ENCODE results near the gene EFCAB6. TPM values are rescaled to one million over a fixed set of nuclear protein-coding genes. Genes with fewer than 3 reads are reported as not detected.

Gene EFCAB6
- total RNA-seq, 1 donor from 2014 or later, result 1.5 TPM

GRCh38 chr22:43693249-43693648 is 118.9 kb downstream of the EFCAB6 start:
- Mint-ChIP-seq H3K4me3 (no peak overlapping the region), H3K27ac (ENCODE audit: unreplicated experiment) (no peak overlapping the region), H3K27me3 (ENCODE audit: low read depth) (no peaks in the 10 kb centered on the region), H3K36me3 (ENCODE audit: low read depth) (no peaks in the 10 kb centered on the region), H3K9me3 (peaks cover 3% of the 10 kb centered on the region), H3K4me1 (no peaks in the 10 kb centered on the region)
- no peak for DNase-seq (ENCODE audit: low read depth, low spot score)
- TF ChIP-seq CTCF (conservative IDR thresholded peaks at IDR 0.05), result no peak

GRCh38 chr22:43689356-43689755 is 122.7 kb downstream of the EFCAB6 start:
- Mint-ChIP-seq H3K27me3 (ENCODE audit: low read depth) (no peaks in the 10 kb centered on the region), H3K9me3 (peaks cover 3% of the 10 kb centered on the region), H3K27ac (ENCODE audit: unreplicated experiment) (no peak overlapping the region), H3K4me3 (no peak overlapping the region), H3K4me1 (no peaks in the 10 kb centered on the region), H3K36me3 (ENCODE audit: low read depth) (no peaks in the 10 kb centered on the region)
- no peak for TF ChIP-seq CTCF (conservative IDR thresholded peaks at IDR 0.05)
- DNase-seq (ENCODE audit: low read depth, low spot score), result no peak

DNA sequence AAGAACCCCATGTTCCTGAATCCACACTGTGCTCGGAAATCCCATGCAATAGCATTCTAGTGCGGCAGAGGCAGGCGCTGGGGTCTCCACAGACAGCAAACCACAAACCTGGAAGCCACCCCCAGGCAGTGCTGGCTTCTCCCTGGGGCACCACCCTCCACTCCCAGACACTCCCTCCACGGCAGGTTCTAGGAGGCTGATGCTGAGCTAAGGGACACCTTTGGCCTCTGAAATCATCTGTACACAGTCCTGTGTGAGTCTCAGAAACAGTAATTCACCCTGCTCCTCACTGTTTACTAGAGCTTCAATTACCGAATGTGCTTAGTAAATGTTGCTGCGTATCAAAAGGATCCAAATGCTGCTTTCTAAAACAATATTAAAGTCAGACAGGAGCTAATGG is 129.3 kb downstream of the EFCAB6 start:
- Mint-ChIP-seq H3K4me3 (no peak overlapping the region), H3K27me3 (ENCODE audit: low read depth) (no peaks in the 10 kb centered on the region), H3K9me3 (peaks cover 6% of the 10 kb centered on the region), H3K4me1 (no peaks in the 10 kb centered on the region), H3K27ac (ENCODE audit: unreplicated experiment) (no peak overlapping the region), H3K36me3 (ENCODE audit: low read depth) (peaks cover 5% of the 10 kb centered on the region)
- no peak for TF ChIP-seq CTCF (conservative IDR thresholded peaks at IDR 0.05)
- no peak for DNase-seq (ENCODE audit: low read depth, low spot score)

DNA sequence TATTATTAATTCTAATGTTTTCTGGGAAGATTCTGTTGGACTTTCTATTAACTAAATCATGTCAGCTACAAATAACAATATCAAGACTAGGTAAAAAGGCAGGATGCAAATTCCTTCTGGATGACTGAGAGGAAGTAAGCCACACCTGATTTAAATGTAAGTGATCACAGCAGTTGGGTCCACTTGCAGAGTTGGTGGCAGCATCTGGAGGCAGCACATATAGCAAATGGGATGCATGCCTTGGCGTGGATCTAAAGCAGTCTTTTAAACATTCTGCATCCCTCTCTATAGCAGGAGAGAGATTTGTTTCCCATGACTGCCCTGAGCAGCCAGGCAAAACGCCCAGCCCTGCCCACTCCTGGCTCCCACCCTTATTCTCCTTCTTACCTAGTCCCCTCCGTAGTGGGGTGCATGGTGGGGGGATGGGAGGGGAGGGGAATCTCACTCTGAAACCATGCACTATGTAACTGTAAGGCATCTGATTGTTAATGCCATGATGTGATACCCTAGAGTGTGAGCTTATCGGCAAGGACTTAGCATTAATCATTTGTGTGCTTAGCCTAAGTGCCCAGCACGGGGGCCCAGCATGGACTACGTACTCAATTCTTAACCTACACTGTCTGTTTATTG is 130.3 kb downstream of the EFCAB6 start:
- no peaks in the 10 kb centered on the region for H3K27me3 Mint-ChIP-seq (ENCODE audit: low read depth)
- H3K27ac Mint-ChIP-seq (ENCODE audit: unreplicated experiment), result no peak overlapping the region
- no peak for TF ChIP-seq CTCF (conservative IDR thresholded peaks at IDR 0.05)
- no peaks in the 10 kb centered on the region for H3K4me1 Mint-ChIP-seq
- peaks cover 5% of the 10 kb centered on the region for H3K36me3 Mint-ChIP-seq (ENCODE audit: low read depth)
- H3K4me3 Mint-ChIP-seq, result no peak overlapping the region
- no peak for DNase-seq (ENCODE audit: low read depth, low spot score)
- H3K9me3 Mint-ChIP-seq, result peaks cover 6% of the 10 kb centered on the region

DNA sequence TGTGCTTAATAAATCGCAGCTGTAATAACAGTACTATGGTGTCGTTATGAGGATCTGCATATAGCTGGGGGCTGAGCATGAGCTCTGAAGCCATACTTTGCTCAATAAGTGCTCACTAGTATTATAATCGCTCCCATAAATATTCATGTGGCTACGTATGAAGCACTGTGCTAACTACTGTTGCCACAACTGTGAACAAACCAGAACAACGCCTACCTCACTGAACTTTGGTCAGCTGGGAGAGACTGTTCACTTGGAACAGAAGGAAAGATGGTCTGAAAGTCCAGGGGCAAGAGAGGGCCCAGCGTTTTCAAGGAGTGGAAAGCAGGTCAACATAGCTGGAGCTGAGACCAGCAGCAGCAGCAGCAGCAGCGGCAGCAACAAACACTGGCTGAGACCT is 141.6 kb downstream of the EFCAB6 start:
- TF ChIP-seq CTCF (conservative IDR thresholded peaks at IDR 0.05), result no peak
- H3K27ac Mint-ChIP-seq (ENCODE audit: unreplicated experiment), result no peak overlapping the region
- no peak for DNase-seq (ENCODE audit: low read depth, low spot score)
- no peaks in the 10 kb centered on the region for H3K9me3 Mint-ChIP-seq
- no peak overlapping the region for H3K4me3 Mint-ChIP-seq
- H3K27me3 Mint-ChIP-seq (ENCODE audit: low read depth), result no peaks in the 10 kb centered on the region
- no peaks in the 10 kb centered on the region for H3K36me3 Mint-ChIP-seq (ENCODE audit: low read depth)
- no peaks in the 10 kb centered on the region for H3K4me1 Mint-ChIP-seq
